Ishikawa (cell line): Measurements from ENCODE around the gene KCNK7.

ENCODE experiments used
- CEBPB ChIP-seq: IDR thresholded peaks from 2 replicates; pipeline ENCODE4 v1.6.1; 2012
- CREB1 ChIP-seq: IDR thresholded peaks from 2 replicates; pipeline ENCODE4 v1.6.1; 2012; ENCODE audit warnings: low read depth
- EGR1 ChIP-seq: IDR thresholded peaks from 2 replicates; pipeline ENCODE4 v1.6.1; 2012
- EP300 ChIP-seq: IDR thresholded peaks from 2 replicates; pipeline ENCODE4 v1.6.1; 2012; ENCODE audit warnings: borderline replicate concordance
- FOXM1 ChIP-seq: IDR thresholded peaks from 2 replicates; pipeline ENCODE4 v1.6.1; 2012; ENCODE audit warnings: low read depth, borderline replicate concordance
- NFIC ChIP-seq: IDR thresholded peaks from 2 replicates; pipeline ENCODE4 v1.6.1; 2012
- RAD21 ChIP-seq: IDR thresholded peaks from 2 replicates; pipeline ENCODE4 v1.6.1; 2012; ENCODE audit warnings: low read depth
- TAF1 ChIP-seq: IDR thresholded peaks from 2 replicates; pipeline ENCODE4 v1.6.1; 2012; ENCODE audit warnings: low read depth, mild to moderate bottlenecking
- TCF12 ChIP-seq: IDR thresholded peaks from 2 replicates; pipeline ENCODE4 v1.6.1; 2012; ENCODE audit warnings: low read depth
- TEAD4 ChIP-seq: IDR thresholded peaks from 2 replicates; pipeline ENCODE4 v1.6.1; 2012
- YY1 ChIP-seq: IDR thresholded peaks from 2 replicates; pipeline ENCODE4 v1.6.1; 2012; ENCODE audit warnings: low read depth
- ZBTB7A ChIP-seq: IDR thresholded peaks from 2 replicates; pipeline ENCODE4 v1.6.1; 2012; ENCODE audit warnings: low read depth
- TF ChIP-seq, protein P1 (sequence below): IDR thresholded peaks from 2 replicates; pipeline ENCODE4 v1.6.1; 2012
- TF ChIP-seq, protein P2 (sequence below): IDR thresholded peaks from 2 replicates; pipeline ENCODE4 v1.6.1; 2012; ENCODE audit warnings: low read depth, mild to moderate bottlenecking
- TF ChIP-seq, protein P3 (sequence below): IDR thresholded peaks from 2 replicates; pipeline ENCODE4 v1.6.1; 2012

The KCNK7 gene

DNA sequence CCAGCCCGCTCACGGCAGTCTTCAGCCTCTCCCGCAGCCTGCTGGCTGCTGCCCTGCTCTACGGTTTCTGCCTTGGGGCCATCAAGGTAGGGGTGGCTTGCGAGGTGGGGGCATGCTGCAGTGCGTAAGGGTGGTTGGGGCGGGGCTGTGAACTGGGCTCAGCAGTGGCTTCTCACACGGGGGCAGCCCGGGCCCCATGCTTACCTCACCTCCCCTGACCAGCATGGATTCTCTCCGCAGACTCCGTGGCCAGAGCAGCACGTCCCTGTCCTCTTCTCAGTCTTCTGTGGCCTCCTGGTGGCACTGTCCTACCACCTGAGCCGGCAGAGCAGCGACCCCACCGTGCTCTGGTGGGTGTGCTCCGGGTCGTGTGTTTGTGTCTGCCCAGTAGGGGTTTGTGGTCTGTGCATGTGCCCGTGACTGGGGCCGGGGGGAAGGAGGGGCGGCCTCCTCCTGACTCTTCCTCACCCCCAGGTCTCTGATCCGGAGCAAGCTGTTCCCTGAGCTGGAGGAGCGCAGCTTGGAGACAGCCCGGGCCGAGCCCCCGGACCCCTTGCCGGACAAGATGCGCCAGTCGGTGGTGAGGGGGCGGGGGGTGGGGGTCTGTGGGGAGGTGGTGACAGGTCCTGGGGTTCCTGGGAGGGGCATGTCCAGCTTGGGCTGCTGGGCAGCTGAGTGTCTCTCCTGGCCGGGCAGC lies 29.5 kb upstream of the KCNK7 start:
- TF ChIP-seq TCF12 = no peak
- TF ChIP-seq YY1 = no peak
- TF ChIP-seq, protein P1, sequence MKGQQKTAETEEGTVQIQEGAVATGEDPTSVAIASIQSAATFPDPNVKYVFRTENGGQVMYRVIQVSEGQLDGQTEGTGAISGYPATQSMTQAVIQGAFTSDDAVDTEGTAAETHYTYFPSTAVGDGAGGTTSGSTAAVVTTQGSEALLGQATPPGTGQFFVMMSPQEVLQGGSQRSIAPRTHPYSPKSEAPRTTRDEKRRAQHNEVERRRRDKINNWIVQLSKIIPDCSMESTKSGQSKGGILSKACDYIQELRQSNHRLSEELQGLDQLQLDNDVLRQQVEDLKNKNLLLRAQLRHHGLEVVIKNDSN = no peak
- TF ChIP-seq NFIC = no peak
- TF ChIP-seq CEBPB = no peak
- no peak for TF ChIP-seq EGR1
- TF ChIP-seq, protein P2, sequence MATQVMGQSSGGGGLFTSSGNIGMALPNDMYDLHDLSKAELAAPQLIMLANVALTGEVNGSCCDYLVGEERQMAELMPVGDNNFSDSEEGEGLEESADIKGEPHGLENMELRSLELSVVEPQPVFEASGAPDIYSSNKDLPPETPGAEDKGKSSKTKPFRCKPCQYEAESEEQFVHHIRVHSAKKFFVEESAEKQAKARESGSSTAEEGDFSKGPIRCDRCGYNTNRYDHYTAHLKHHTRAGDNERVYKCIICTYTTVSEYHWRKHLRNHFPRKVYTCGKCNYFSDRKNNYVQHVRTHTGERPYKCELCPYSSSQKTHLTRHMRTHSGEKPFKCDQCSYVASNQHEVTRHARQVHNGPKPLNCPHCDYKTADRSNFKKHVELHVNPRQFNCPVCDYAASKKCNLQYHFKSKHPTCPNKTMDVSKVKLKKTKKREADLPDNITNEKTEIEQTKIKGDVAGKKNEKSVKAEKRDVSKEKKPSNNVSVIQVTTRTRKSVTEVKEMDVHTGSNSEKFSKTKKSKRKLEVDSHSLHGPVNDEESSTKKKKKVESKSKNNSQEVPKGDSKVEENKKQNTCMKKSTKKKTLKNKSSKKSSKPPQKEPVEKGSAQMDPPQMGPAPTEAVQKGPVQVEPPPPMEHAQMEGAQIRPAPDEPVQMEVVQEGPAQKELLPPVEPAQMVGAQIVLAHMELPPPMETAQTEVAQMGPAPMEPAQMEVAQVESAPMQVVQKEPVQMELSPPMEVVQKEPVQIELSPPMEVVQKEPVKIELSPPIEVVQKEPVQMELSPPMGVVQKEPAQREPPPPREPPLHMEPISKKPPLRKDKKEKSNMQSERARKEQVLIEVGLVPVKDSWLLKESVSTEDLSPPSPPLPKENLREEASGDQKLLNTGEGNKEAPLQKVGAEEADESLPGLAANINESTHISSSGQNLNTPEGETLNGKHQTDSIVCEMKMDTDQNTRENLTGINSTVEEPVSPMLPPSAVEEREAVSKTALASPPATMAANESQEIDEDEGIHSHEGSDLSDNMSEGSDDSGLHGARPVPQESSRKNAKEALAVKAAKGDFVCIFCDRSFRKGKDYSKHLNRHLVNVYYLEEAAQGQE = no peak
- TF ChIP-seq CREB1 = no peak
- TF ChIP-seq FOXM1 = no peak

DNA sequence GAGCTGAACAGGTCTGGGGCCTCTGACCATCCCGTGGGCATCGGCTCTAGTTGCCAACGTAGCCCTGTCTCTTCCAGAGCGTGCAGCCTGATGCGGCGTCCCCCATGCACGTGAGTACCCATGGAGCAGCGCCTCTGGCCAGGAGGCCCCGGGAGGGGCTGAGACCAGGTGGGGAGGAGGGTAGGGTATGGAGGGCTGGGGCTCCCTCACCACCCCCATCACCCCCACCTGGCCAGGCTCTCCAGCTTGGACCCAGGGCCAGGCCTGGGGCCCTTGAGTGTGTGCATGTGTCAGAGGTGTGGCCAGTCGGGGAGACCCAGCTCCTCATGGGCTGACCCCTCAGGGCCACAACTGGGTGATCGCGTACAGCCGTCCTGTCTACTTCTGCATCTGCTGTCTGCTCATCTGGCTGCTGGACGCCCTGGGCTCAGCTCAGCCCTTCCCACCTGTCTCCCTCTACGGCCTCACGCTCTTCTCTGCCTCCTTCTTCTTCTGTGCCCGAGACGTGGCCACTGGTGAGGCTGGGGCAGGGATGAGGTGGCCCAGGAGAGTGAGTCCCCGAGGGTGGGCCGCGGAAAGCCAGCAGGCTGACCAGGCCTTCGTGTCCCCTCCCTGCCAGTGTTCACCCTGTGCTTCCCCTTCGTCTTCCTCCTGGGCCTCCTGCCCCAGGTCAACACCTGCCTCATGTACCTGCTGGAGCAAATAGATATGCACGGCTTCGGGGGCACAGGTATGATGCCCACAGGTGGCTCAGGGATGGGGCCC lies 28.4 kb upstream of the KCNK7 start:
- TF ChIP-seq EP300 (no peak), ZBTB7A (no peak), TAF1 (no peak), CREB1 (no peak), TEAD4 (no peak), FOXM1 (no peak), TCF12 (no peak), YY1 (no peak), CEBPB (no peak), NFIC (no peak), RAD21 (no peak), EGR1 (no peak)
- TF ChIP-seq, protein P1 = no peak
- TF ChIP-seq, protein P3, sequence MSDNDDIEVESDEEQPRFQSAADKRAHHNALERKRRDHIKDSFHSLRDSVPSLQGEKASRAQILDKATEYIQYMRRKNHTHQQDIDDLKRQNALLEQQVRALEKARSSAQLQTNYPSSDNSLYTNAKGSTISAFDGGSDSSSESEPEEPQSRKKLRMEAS = no peak
- TF ChIP-seq, protein P2 = no peak

DNA sequence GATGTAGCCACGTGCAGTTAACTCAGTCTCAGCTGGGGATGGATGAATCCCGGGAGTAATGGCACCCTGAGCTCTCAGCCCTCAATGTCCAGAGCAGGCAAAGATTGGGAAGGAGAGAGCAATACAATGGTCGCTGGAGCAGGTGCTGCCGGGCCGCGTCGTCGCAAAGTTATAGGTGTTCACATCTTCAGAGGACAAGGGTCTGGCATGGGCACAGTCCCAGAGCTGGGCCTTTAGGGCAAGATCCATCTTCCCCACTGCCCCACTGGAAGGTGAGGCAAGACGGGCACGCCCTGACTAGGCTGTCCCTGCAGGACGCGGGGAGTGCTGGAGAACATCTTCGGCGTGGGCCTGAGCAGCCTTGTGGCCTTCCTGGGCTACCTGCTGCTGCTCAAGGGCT lies 27.6 kb upstream of the KCNK7 start:
- TF ChIP-seq NFIC (no peak), TAF1 (no peak), FOXM1 (no peak), EP300 (no peak), EGR1 (no peak), TCF12 (no peak), YY1 (no peak), CEBPB (no peak), ZBTB7A (no peak), TEAD4 (no peak), CREB1 (no peak), RAD21 (no peak)
- TF ChIP-seq, protein P3 = no peak
- TF ChIP-seq, protein P1 = no peak
- TF ChIP-seq, protein P2 = no peak
